ENCODE data around the gene PAX2. TPM values are rescaled to one million over a fixed set of nuclear protein-coding genes. Genes with fewer than 3 reads are reported as not detected.

Gene PAX2
- total RNA-seq, 1 experiment from 2014 or later = not detected

DNA sequence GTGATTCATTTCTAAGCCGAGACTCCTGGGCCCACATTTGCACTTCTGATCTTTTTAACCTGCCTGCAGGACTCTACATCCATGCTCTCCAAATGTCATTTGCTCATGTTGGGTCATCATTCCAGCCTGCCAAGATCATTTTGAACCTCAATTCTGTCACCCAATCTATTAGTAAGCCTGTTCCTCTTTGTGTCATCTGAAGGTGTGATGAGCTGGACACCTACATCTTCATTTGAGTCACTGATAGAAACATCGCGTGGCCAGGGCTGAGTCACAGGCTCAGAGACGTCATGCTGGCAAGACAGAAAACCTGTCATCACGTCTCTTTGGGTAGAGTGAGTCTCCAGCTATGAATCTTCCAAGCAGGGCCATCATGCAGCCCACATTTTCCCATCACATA, 102.1 kb downstream of the PAX2 start:
- H3K14ac ChIP-seq (ENCODE audit: insufficient read depth, low read length) = no peak overlapping the region
- H2BK5ac ChIP-seq (ENCODE audit: insufficient read length, low read length) = no peak overlapping the region
- H3K27ac ChIP-seq (ENCODE audit: insufficient read length, low read depth, low read length) = no peak overlapping the region
- H2BK12ac ChIP-seq (ENCODE audit: insufficient read length, low read depth, low read length) = no peak overlapping the region
- H3K79me1 ChIP-seq (ENCODE audit: insufficient read depth, low read depth, low read length, poor library complexity, severe bottlenecking) = no peaks in the 10 kb centered on the region
- no peaks in the 10 kb centered on the region; a peak in 1 of 7 replicates for H3K36me3 Mint-ChIP-seq (ENCODE audit: insufficient read depth in 1 of 3, low read depth in 3 of 3)
- H3K18ac ChIP-seq (ENCODE audit: insufficient read length, low read depth, low read length) = no peak overlapping the region
- no peak overlapping the region for H3K4me2 ChIP-seq (ENCODE audit: insufficient read depth, insufficient read length, low read length)
- no peak overlapping the region for H3T11ph ChIP-seq (ENCODE audit: low read length)
- no peak overlapping the region for H2AFZ ChIP-seq (ENCODE audit: low read length)
- no peak overlapping the region for H3K4me3 Mint-ChIP-seq
- no peak overlapping the region for H3K56ac ChIP-seq (ENCODE audit: insufficient read length, low read depth, low read length)
- peaks cover 87% of the 10 kb centered on the region for H3K27me3 Mint-ChIP-seq (ENCODE audit: low read depth)
- no peak overlapping the region for H3K9ac ChIP-seq (ENCODE audit: extremely low read depth, insufficient read length, low read length)
- no peaks in the 10 kb centered on the region for H3K23me2 ChIP-seq (ENCODE audit: insufficient read length, low read depth, low read length, poor library complexity, severe bottlenecking)
- H3K27ac Mint-ChIP-seq = no peak overlapping the region
- whole genome bisulfite sequencing (ENCODE audit: extremely low coverage, insufficient read length, low lambda C conversion rate) = no CpG with 5 or more reads among the region's 5 CpGs
- no peaks in the 10 kb centered on the region for H3K9me3 Mint-ChIP-seq
- H3K9me3 ChIP-seq (ENCODE audit: control insufficient read depth, low read depth, low read length) = no peaks in the 10 kb centered on the region
- no peak overlapping the region for H2BK20ac ChIP-seq (ENCODE audit: low read depth, low read length, poor library complexity, severe bottlenecking)
- no peak overlapping the region for H2BK120ac ChIP-seq (ENCODE audit: low read depth, low read length, poor library complexity, severe bottlenecking)
- H4K5ac ChIP-seq (ENCODE audit: insufficient read length, low read depth, low read length) = no peak overlapping the region
- no peaks in the 10 kb centered on the region for H3K4me1 Mint-ChIP-seq
- H4K8ac ChIP-seq (replicated peaks; ENCODE audit: insufficient read length, low read depth, low read length) = no peak overlapping the region
- TF ChIP-seq, protein P1, sequence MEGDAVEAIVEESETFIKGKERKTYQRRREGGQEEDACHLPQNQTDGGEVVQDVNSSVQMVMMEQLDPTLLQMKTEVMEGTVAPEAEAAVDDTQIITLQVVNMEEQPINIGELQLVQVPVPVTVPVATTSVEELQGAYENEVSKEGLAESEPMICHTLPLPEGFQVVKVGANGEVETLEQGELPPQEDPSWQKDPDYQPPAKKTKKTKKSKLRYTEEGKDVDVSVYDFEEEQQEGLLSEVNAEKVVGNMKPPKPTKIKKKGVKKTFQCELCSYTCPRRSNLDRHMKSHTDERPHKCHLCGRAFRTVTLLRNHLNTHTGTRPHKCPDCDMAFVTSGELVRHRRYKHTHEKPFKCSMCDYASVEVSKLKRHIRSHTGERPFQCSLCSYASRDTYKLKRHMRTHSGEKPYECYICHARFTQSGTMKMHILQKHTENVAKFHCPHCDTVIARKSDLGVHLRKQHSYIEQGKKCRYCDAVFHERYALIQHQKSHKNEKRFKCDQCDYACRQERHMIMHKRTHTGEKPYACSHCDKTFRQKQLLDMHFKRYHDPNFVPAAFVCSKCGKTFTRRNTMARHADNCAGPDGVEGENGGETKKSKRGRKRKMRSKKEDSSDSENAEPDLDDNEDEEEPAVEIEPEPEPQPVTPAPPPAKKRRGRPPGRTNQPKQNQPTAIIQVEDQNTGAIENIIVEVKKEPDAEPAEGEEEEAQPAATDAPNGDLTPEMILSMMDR (conservative IDR thresholded peaks at IDR 0.05) = no peak
- H3K4ac ChIP-seq (ENCODE audit: low read depth, low read length) = no peak overlapping the region
- no peak for DNase-seq
- H2BK15ac ChIP-seq (ENCODE audit: low read depth, low read length) = no peak overlapping the region
- no peak overlapping the region for H3K23ac ChIP-seq (ENCODE audit: insufficient read length, low read depth, low read length)
- H4K91ac ChIP-seq (ENCODE audit: insufficient read length, low read depth, low read length) = no peak overlapping the region
- H3K27me3 ChIP-seq (ENCODE audit: insufficient read depth, low read length) = peaks cover 3% of the 10 kb centered on the region; the same call in 1 of the 2 replicates
- no peaks in the 10 kb centered on the region for H3K4me1 ChIP-seq (ENCODE audit: insufficient read depth, low read length)
- H3K79me2 ChIP-seq (ENCODE audit: insufficient read depth, low read length) = no peaks in the 10 kb centered on the region
- no peaks in the 10 kb centered on the region for H4K20me1 ChIP-seq (ENCODE audit: control insufficient read depth, insufficient read depth, insufficient read length)
- H2AK5ac ChIP-seq (ENCODE audit: insufficient read length, low read length) = no peak overlapping the region
